Measurements from ENCODE around the gene APIP. TPM values are rescaled to one million over a fixed set of nuclear protein-coding genes. Genes with fewer than 3 reads are reported as not detected.

APIP gene
- total and polyA plus RNA-seq, 10 of the 15 experiments (the other 5 are each of a cell fraction or from before 2014, with no cell fraction given), result 26.8 to 87.1 (median 52.8) TPM

GRCh38 chr11:34953955-34954354 lies 37.8 kb upstream of the APIP start (continued):
- no peak for TF ChIP-seq SKIL (IDR thresholded peaks at IDR 0.05; ENCODE audit: low read depth, poor library complexity, severe bottlenecking)
- TF ChIP-seq SMAD1 (IDR thresholded peaks at IDR 0.05; ENCODE audit: low read depth, partially characterized antibody), result no peak
- no peak for TF ChIP-seq IKZF2 (IDR thresholded peaks at IDR 0.05)
- TF ChIP-seq SRF (IDR thresholded peaks at IDR 0.05; ENCODE audit: low read depth in 2 of 2, low read length in 2 of 2), result no peak
- TF ChIP-seq SPI1 (IDR thresholded peaks at IDR 0.05; ENCODE audit: borderline replicate concordance, insufficient read depth, low read depth, low read length), result no peak
- no peak for TF ChIP-seq CHD2 (IDR thresholded peaks at IDR 0.05; ENCODE audit: borderline replicate concordance, low read depth, low read length)
- TF ChIP-seq CBFB (IDR thresholded peaks at IDR 0.05; ENCODE audit: low read depth), result no peak

GRCh38 chr11:34948696-34949095 lies 32.5 kb upstream of the APIP start:
- Histone ChIP-seq H3K36me3 (ENCODE audit: control insufficient read depth in 2 of 2, insufficient read depth in 2 of 2, low read length in 1 of 2) (0 out of 4 replicates have a peak, but pooled peaks cover 0 to 4% of the 10 kb centered on the region in 2 experiments), H3K4me3 (no peak overlapping the region), H2AFZ (ENCODE audit: control insufficient read depth, low read depth, low read length) (no peak overlapping the region), H3K4me2 (ENCODE audit: control insufficient read depth, insufficient read depth) (no peak overlapping the region), H3K27me3 (replicated peaks in 1 of 2; ENCODE audit: control insufficient read depth in 2 of 2, insufficient read depth in 2 of 2, low read length in 1 of 2) (no peaks in the 10 kb centered on the region), H3K79me2 (ENCODE audit: control insufficient read depth, insufficient read depth, low read length) (no peaks in the 10 kb centered on the region), H3K4me1 (ENCODE audit: control insufficient read depth, insufficient read depth, low read length) (no peaks in the 10 kb centered on the region), H3K9ac (ENCODE audit: control insufficient read depth, insufficient read depth, low read length) (no peak overlapping the region), H3K9me3 (replicated peaks; ENCODE audit: control insufficient read depth, insufficient read depth, low read length) (0 out of 3 replicates have a peak, but pooled peaks cover 2% of the 10 kb centered on the region), H3K27ac (ENCODE audit: control insufficient read depth, insufficient read depth) (no peak overlapping the region), H4K20me1 (ENCODE audit: control insufficient read depth, insufficient read depth) (no peaks in the 10 kb centered on the region)
- TF ChIP-seq ZNF217 (IDR thresholded peaks at IDR 0.05) (no peak), RFX5 (IDR thresholded peaks at IDR 0.05; ENCODE audit: low read depth, low read length) (no peak), FOS (IDR thresholded peaks at IDR 0.05; ENCODE audit: borderline replicate concordance, extremely low read depth, insufficient read length) (no peak), NFYB (IDR thresholded peaks at IDR 0.05; ENCODE audit: insufficient read depth, low read depth, low read length) (no peak), HSF1 (IDR thresholded peaks at IDR 0.05; ENCODE audit: low read depth, low read length) (no peak), POLR2AphosphoS2 (IDR thresholded peaks at IDR 0.05; ENCODE audit: low read depth, low read length) (no peak), BCL3 (IDR thresholded peaks at IDR 0.05; ENCODE audit: borderline replicate concordance, insufficient read depth, low read depth, low read length, poor library complexity, severe bottlenecking) (no peak)
- ChIA-PET POLR2A (no interaction called here), SMC1A (ENCODE audit: uncharacterized antibody, unreplicated experiment) (interaction anchor here (0.6 to 1.7 kb wide), 5 partner anchors 10 to 442 kb away, joined by 3 to 4 read pairs (median 4); no protein-coding TSS in a partner anchor), CTCF (interaction anchor here (0.6 to 0.7 kb wide), 2 partner anchors 22 to 289 kb away, joined by 3 to 4 read pairs; no protein-coding TSS in a partner anchor), RAD21 (ENCODE audit: unreplicated experiment) (no interaction called here)
- no peak for FAIRE-seq
- DNase-seq (ENCODE audit: low read depth, low spot score), result no peak
- ATAC-seq, result no peak
- in situ Hi-C loops (cut with MboI), result no loop called here
- intact Hi-C loops (cut with micrococcal nuclease; ENCODE audit: unreplicated experiment), result no loop called here
- BruUV-seq (replicated peaks), result no TSS peak
